IMR-90 (cell line): Measurements from ENCODE around the gene THEM5. TPM values are rescaled to one million over a fixed set of nuclear protein-coding genes. Genes with fewer than 3 reads are reported as not detected.

Source experiments
- ATAC-seq: fragments of 200-7000 bp; cut with Tn5 transposase; 2 replicates; pipeline ENCODE4 v1.9.1; 2020; ENCODE audit warnings: low read depth, mild to moderate bottlenecking, moderate library complexity
- BruUV-seq: library from RNA; stranded (reverse); fragments of 400-500 nt; replicated peaks from 2 replicates; lab custom pipeline; 2021; lab: Mats Ljungman, UMichigan
- CTCF ChIA-PET: fragments of 300-600 bp; formaldehyde crosslinking; extraction: SDS; loops from one replicate; lab custom pipeline; 2021; ENCODE audit warnings: antibody characterized with exemption; lab: Yijun Ruan, JAX
- POLR2A ChIA-PET: fragments of 300-600 bp; sonication (Branson Sonifier 250); formaldehyde crosslinking; loops from one replicate; lab custom pipeline; 2022; ENCODE audit warnings: antibody characterized with exemption; ENCODE audit not compliant: unreplicated experiment; lab: Charles Lee
- DNase-seq: peaks from one replicate; pipeline ENCODE4 v3.0.0; 2013
- H2AFZ ChIP-seq: replicated peaks from 2 replicates; pipeline ENCODE3; 2013; ENCODE audit warnings: low read length, mild to moderate bottlenecking; ENCODE audit not compliant: poor library complexity
- H2AK5ac ChIP-seq: 2 replicates; pipeline ENCODE4 v1.6.1; 2013; ENCODE audit warnings: low read depth, low read length, inconsistent platforms
- H2AK9ac ChIP-seq: replicated peaks from 2 replicates; pipeline ENCODE3; 2013; ENCODE audit warnings: mild to moderate bottlenecking, low read depth, low read length, moderate library complexity; ENCODE audit not compliant: poor library complexity
- H2BK120ac ChIP-seq: 2 replicates; pipeline ENCODE4 v1.6.1; 2013; ENCODE audit warnings: low read depth, low read length, inconsistent platforms
- H2BK15ac ChIP-seq: 3 replicates; pipeline ENCODE4 v1.6.1; 2013; ENCODE audit warnings: low read depth, low read length, inconsistent platforms
- H2BK20ac ChIP-seq: 2 replicates; pipeline ENCODE4 v1.6.1; 2013; ENCODE audit warnings: low read depth, mild to moderate bottlenecking, inconsistent platforms, low read length, moderate library complexity
- H2BK5ac ChIP-seq: 2 replicates; pipeline ENCODE4 v1.6.1; 2013; ENCODE audit warnings: mild to moderate bottlenecking, low read depth, low read length, inconsistent platforms; ENCODE audit not compliant: poor library complexity, severe bottlenecking
- H3K14ac ChIP-seq: replicated peaks from 2 replicates; pipeline ENCODE4 v1.6.1; 2013; ENCODE audit warnings: low read depth, low read length, inconsistent platforms
- H3K18ac ChIP-seq: 2 replicates; pipeline ENCODE4 v1.6.1; 2013; ENCODE audit warnings: low read depth, low read length, control low read depth
- H3K23ac ChIP-seq: 2 replicates; pipeline ENCODE4 v1.6.1; 2013; ENCODE audit warnings: low read depth, low read length, inconsistent platforms
- H3K27ac ChIP-seq: 2 replicates; pipeline ENCODE4 v1.5.1; 2013; ENCODE audit warnings: mild to moderate bottlenecking, control low read depth, low read length; ENCODE audit not compliant: insufficient read depth
- H3K27me3 ChIP-seq: 2 replicates; pipeline ENCODE4 v1.6.1; 2013; ENCODE audit warnings: low read length; ENCODE audit not compliant: control insufficient read depth, insufficient read depth
- H3K36me3 ChIP-seq: 2 replicates; pipeline ENCODE4 v1.6.1; 2013; ENCODE audit warnings: low read length, mixed read lengths; ENCODE audit not compliant: control insufficient read depth, insufficient read depth
- H3K4ac ChIP-seq: 2 replicates; pipeline ENCODE4 v1.6.1; 2013; ENCODE audit warnings: low read depth, low read length, inconsistent platforms
- H3K4me1 ChIP-seq: 2 replicates; pipeline ENCODE4 v1.6.1; 2013; ENCODE audit warnings: low read length, mixed read lengths; ENCODE audit not compliant: control insufficient read depth, insufficient read depth
- H3K4me2 ChIP-seq: 2 replicates; pipeline ENCODE4 v1.6.1; 2013; ENCODE audit warnings: low read depth, mild to moderate bottlenecking, control low read depth, low read length, moderate library complexity
- H3K4me3 ChIP-seq: 2 replicates; pipeline ENCODE4 v1.5.1; 2013; ENCODE audit warnings: low read depth, mild to moderate bottlenecking, control low read depth, low read length, moderate library complexity; ENCODE audit not compliant: insufficient read depth
- H3K56ac ChIP-seq: 2 replicates; pipeline ENCODE4 v1.6.1; 2013; ENCODE audit warnings: low read length, inconsistent platforms; ENCODE audit not compliant: insufficient read depth; ENCODE audit errors: extremely low read depth
- H3K79me1 ChIP-seq, 2 experiments: 2 replicates each; pipeline ENCODE4 v1.6.1; 2013; ENCODE audit warnings: low read length in 2 of 2, inconsistent platforms in 1 of 2, low read depth in 1 of 2
- H3K9ac ChIP-seq: 2 replicates; pipeline ENCODE4 v1.6.1; 2013; ENCODE audit warnings: low read depth, low read length, control low read depth
- H3K9me1 ChIP-seq: 2 replicates; pipeline ENCODE4 v1.6.1; 2013; ENCODE audit warnings: low read length, inconsistent platforms; ENCODE audit not compliant: insufficient read depth
- H3K9me3 ChIP-seq: 2 replicates; pipeline ENCODE4 v1.6.1; 2013; ENCODE audit warnings: low read length; ENCODE audit not compliant: control insufficient read depth, insufficient read depth
- H4K20me1 ChIP-seq: 2 replicates; pipeline ENCODE4 v1.6.1; 2013; ENCODE audit warnings: low read length, inconsistent platforms; ENCODE audit not compliant: insufficient read depth
- H4K5ac ChIP-seq: 2 replicates; pipeline ENCODE4 v1.6.1; 2013; ENCODE audit warnings: mild to moderate bottlenecking, low read depth, low read length, control low read depth
- H4K8ac ChIP-seq, 2 experiments: 2 replicates each; pipeline ENCODE4 v1.6.1; 2013; ENCODE audit warnings: low read depth in 2 of 2, low read length in 2 of 2, control low read depth in 1 of 2, inconsistent platforms in 1 of 2
- H4K91ac ChIP-seq: 2 replicates; pipeline ENCODE4 v1.6.1; 2013; ENCODE audit warnings: low read depth, low read length, inconsistent platforms; ENCODE audit not compliant: insufficient read depth
- CEBPB ChIP-seq: IDR thresholded peaks from 2 replicates; pipeline ENCODE4 v1.6.1; 2012; ENCODE audit warnings: low read depth, low read length, improper control_type of control experiment
- CHD1 ChIP-seq: IDR thresholded peaks from 2 replicates; pipeline ENCODE4 v1.6.1; 2012; ENCODE audit warnings: low read depth, low read length, improper control_type of control experiment
- FOS ChIP-seq: fragments of 150-350 bp; IDR thresholded peaks from 2 replicates; pipeline ENCODE4 v1.6.1; 2016; ENCODE audit warnings: low read depth, low read length
- MAFK ChIP-seq: IDR thresholded peaks from 2 replicates; pipeline ENCODE4 v1.6.1; 2012; ENCODE audit warnings: low read depth, low read length, improper control_type of control experiment
- MAZ ChIP-seq: IDR thresholded peaks from 2 replicates; pipeline ENCODE4 v1.6.1; 2012; ENCODE audit warnings: low read depth, mild to moderate bottlenecking, low read length, improper control_type of control experiment, moderate library complexity, borderline replicate concordance
- MXI1 ChIP-seq: IDR thresholded peaks from 2 replicates; pipeline ENCODE4 v1.6.1; 2012; ENCODE audit warnings: low read depth, mild to moderate bottlenecking, low read length, moderate library complexity, borderline replicate concordance
- NFE2L2 ChIP-seq: fragments of 150-350 bp; IDR thresholded peaks from 2 replicates; pipeline ENCODE4 v1.6.1; 2016; ENCODE audit warnings: low read depth, mild to moderate bottlenecking, low read length
- POLR2A ChIP-seq: IDR thresholded peaks from 2 replicates; pipeline ENCODE4 v1.6.1; 2012; ENCODE audit warnings: mild to moderate bottlenecking, low read depth, low read length
- RAD21 ChIP-seq: IDR thresholded peaks from 2 replicates; pipeline ENCODE4 v1.6.1; 2012; ENCODE audit warnings: low read length, improper control_type of control experiment
- RCOR1 ChIP-seq: IDR thresholded peaks from 2 replicates; pipeline ENCODE4 v1.6.1; 2012; ENCODE audit warnings: mild to moderate bottlenecking, low read length, improper control_type of control experiment; ENCODE audit not compliant: insufficient replicate concordance
- RFX5 ChIP-seq: IDR thresholded peaks from 2 replicates; pipeline ENCODE4 v1.8.0; 2012; ENCODE audit warnings: low read depth, mild to moderate bottlenecking, low read length, moderate library complexity
- WGBS, 2 experiments: methylation state at CpG; one replicate each; pipeline versions ENCODE4 v1.1.5 to v1.1.7; 2013; ENCODE audit warnings: missing lambda C conversion rate in 2 of 2; ENCODE audit not compliant: insufficient read length in 1 of 2; ENCODE audit errors: extremely low coverage in 2 of 2; 5-methylcytosine and 5-hydroxymethylcytosine counted together
- dilution Hi-C: fragments of 300-500 bp; cut with HindIII; formaldehyde crosslinking; loops from one replicate; pipeline ENCODE4 v1.14.3; 2018; ENCODE audit warnings: low sequenced_read_pairs; ENCODE audit not compliant: unreplicated experiment
- in situ Hi-C: fragments of 300-500 bp; cut with MboI; formaldehyde crosslinking; loops from 3 replicates; pipeline ENCODE4 v1.14.3; 2019; ENCODE audit warnings: low sequenced_read_pairs, inconsistent platforms, mixed read lengths
- intact Hi-C: fragments of 100-400 bp; cut with micrococcal nuclease; formaldehyde crosslinking; loops from 2 replicates; pipeline ENCODE4 v1.10.0; 2022
- polyA plus RNA-seq, 3 experiments: library from polyadenylated mRNA; depleted of rRNA; stranded (reverse); fragments of >200 nt; gene quantifications; 2 replicates each; pipeline ENCODE4 v1.2.3, GENCODE V29; 2012; ENCODE audit warnings: low replicate concordance in 1 of 3
- total RNA-seq: library from RNA; depleted of rRNA; stranded (reverse); fragments of >200 nt; gene quantifications from 2 replicates; pipeline ENCODE4 v1.2.3, GENCODE V29; 2012
- TF ChIP-seq, protein P1 (sequence below): fragments of 150-350 bp; IDR thresholded peaks from 2 replicates; pipeline ENCODE4 v1.6.1; 2017; ENCODE audit warnings: mild to moderate bottlenecking, antibody characterized with exemption, low read length, low read depth
- TF ChIP-seq, protein P2 (sequence below): fragments of 150-350 bp; IDR thresholded peaks from 2 replicates; pipeline ENCODE4 v1.6.1; 2016; ENCODE audit warnings: low read depth, mild to moderate bottlenecking, low read length, moderate library complexity, borderline replicate concordance

THEM5 gene
- total and polyA plus RNA-seq, 2 of the 4 experiments (the other 2 are of a cell fraction) = not detected

DNA sequence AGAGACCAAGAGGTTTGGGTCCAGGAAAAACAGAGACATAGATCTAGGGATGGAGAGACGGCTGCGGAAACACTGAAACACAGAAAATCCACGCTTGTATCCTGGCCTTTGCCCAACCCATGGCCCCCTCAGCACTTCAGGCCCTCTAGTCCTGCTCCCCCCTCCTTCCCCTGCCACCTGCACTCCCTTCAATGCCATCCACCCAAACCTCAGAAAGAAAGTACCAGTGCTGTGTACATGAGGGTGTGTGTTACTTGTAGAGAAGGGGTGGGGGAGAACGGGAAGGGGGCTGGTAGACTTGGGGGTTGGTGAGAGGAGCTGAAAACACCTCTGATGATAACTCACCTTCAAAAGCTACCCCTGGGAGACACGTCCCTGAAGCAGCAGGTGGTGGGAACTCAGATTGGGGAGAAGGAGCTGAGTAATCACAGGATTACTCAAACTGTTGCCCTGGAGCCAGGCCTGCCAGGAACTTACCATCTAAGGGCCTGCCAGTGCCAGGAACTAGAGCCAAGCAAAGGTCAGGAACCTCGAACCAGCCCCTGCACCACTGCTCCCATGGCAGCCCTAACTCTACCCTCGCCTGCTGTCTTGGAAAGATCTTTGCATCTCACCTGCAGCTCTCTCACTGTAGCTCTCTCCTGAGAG, 33.4 kb downstream of the THEM5 start:
- Histone ChIP-seq H2BK15ac (no peak overlapping the region), H3K56ac (no peak overlapping the region), H4K5ac (no peak overlapping the region), H3K23ac (no peak overlapping the region), H3K4me1 (no peaks in the 10 kb centered on the region), H3K27me3 (peaks cover 74% of the 10 kb centered on the region), H3K36me3 (no peaks in the 10 kb centered on the region), H3K79me1 (no peaks in the 10 kb centered on the region), H3K9ac (no peak overlapping the region), H3K27ac (no peak overlapping the region), H4K20me1 (no peaks in the 10 kb centered on the region), H2BK120ac (no peak overlapping the region), H3K4ac (no peak overlapping the region), H2AK5ac (no peak overlapping the region), H2BK5ac (no peak overlapping the region), H2AK9ac (no peak overlapping the region), H3K9me3 (no peaks in the 10 kb centered on the region), H2AFZ (no peak overlapping the region), H4K8ac (no peak overlapping the region), H3K4me3 (no peak overlapping the region), H3K14ac (no peak overlapping the region), H3K4me2 (no peak overlapping the region), H2BK20ac (no peak overlapping the region), H3K18ac (no peak overlapping the region), H3K9me1 (no peaks in the 10 kb centered on the region), H4K91ac (no peak overlapping the region)
- no TSS peak for BruUV-seq
- ChIA-PET POLR2A (no interaction called here), CTCF (no interaction called here)
- TF ChIP-seq CEBPB = no peak
- no peak for TF ChIP-seq CHD1
- TF ChIP-seq, protein P1, sequence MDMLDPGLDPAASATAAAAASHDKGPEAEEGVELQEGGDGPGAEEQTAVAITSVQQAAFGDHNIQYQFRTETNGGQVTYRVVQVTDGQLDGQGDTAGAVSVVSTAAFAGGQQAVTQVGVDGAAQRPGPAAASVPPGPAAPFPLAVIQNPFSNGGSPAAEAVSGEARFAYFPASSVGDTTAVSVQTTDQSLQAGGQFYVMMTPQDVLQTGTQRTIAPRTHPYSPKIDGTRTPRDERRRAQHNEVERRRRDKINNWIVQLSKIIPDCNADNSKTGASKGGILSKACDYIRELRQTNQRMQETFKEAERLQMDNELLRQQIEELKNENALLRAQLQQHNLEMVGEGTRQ = no peak
- no peak for TF ChIP-seq MAFK
- no peak for TF ChIP-seq RCOR1
- no peak for TF ChIP-seq FOS
- TF ChIP-seq NFE2L2 = no peak
- TF ChIP-seq POLR2A = no peak
- no peak for TF ChIP-seq MXI1
- TF ChIP-seq, protein P2, sequence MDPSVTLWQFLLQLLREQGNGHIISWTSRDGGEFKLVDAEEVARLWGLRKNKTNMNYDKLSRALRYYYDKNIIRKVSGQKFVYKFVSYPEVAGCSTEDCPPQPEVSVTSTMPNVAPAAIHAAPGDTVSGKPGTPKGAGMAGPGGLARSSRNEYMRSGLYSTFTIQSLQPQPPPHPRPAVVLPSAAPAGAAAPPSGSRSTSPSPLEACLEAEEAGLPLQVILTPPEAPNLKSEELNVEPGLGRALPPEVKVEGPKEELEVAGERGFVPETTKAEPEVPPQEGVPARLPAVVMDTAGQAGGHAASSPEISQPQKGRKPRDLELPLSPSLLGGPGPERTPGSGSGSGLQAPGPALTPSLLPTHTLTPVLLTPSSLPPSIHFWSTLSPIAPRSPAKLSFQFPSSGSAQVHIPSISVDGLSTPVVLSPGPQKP = no peak
- TF ChIP-seq RFX5 = no peak
- no peak for TF ChIP-seq RAD21
- no peak for TF ChIP-seq MAZ
- dilution Hi-C loops = no loop called here
- intact Hi-C loops = no loop called here
- DNase-seq = no peak
- WGBS, 2 experiments = 8% methylated on average over 2 of the region's 7 CpGs; no CpG with 5 or more reads in 1 of the 2 experiments
- in situ Hi-C loops = no loop called here
- no peak for ATAC-seq
